HG03175 (cell line): ENCODE data around the gene AFF3.
"Not testable (repeated sequence)": the region's sequence is repeated elsewhere in the genome, so short reads cannot be mapped to it uniquely, and the experiment has no call there.

Experiments
- ATAC-seq: cut with Tn5 transposase; IDR thresholded peaks from one replicate; pipeline ENCODE4 v1.9.1; 2021; ENCODE audit warnings: mild to moderate bottlenecking, moderate library complexity; ENCODE audit not compliant: unreplicated experiment

The AFF3 gene

DNA sequence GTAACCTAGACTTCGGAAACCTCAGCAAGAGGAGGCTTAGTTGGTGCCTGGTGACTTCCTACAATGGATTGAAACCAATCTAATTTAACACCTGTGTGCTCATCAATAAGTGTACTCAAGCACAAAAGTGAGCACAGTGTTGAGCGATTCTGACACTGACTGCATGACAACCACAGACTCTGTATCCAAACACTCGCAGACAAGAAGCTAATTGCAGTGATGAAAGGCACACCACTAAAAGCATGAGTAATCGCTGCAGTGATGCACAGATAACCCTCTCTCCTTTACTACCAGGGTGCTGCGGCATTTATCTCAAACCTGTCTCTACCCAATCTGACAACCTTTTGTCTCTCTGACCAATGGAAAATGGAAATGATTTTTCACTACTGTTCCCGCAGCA lies 168.1 kb downstream of the AFF3 start:
- ATAC-seq = no peak

DNA sequence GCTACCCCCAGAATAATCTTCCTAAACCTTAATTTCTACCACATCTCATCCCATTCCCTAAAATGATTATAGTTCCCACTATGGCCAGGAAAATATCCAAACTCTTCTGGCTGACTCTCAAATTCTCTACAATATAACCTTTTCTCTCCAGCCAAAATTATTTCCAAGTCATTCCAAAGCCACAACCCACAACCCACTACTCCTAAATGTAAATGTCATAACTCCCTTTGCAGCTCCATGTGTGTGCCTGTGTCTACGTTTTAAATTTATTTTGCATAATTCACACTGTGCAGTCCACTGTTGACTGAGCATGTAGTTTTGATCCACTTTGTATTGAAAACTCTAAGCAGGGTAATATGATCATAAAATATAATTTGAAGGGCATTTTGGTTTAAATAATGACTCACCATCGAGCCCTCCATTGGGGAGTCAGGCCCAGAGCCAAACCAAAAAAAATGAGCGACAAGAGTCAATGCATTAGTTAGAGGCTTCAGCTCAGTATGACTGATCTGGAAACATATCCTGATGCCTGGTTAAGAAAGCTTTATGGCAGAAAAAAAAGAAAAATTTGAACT lies 171.0 kb downstream of the AFF3 start:
- ATAC-seq = no peak

DNA sequence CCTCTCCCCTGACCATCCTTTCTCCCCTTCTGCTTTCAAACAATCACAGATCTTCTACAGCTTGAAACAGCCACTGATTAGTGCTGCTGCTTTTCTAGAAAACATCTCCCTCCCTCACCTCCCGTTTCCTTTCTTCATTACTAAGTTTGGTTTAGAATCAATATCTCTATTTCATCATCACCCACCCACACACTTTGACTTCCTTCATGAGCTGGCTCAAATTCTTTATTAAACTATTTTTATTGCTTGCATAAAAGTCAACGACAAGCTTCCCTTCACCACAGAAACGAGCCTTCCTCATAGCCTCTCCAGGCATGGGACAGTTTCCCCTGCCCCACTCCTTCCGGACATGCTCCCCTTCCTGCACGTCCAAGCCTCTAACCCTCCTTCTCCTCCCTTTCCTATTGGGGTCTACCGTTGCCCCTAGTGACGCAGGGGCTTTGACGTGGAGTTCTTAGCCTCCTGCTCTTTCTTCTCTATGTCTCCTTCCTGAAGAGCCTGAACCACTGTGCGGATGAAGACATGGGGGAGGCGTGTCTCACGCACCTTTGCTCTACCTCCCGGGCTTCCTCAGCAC lies 172.0 kb downstream of the AFF3 start:
- no peak for ATAC-seq

DNA sequence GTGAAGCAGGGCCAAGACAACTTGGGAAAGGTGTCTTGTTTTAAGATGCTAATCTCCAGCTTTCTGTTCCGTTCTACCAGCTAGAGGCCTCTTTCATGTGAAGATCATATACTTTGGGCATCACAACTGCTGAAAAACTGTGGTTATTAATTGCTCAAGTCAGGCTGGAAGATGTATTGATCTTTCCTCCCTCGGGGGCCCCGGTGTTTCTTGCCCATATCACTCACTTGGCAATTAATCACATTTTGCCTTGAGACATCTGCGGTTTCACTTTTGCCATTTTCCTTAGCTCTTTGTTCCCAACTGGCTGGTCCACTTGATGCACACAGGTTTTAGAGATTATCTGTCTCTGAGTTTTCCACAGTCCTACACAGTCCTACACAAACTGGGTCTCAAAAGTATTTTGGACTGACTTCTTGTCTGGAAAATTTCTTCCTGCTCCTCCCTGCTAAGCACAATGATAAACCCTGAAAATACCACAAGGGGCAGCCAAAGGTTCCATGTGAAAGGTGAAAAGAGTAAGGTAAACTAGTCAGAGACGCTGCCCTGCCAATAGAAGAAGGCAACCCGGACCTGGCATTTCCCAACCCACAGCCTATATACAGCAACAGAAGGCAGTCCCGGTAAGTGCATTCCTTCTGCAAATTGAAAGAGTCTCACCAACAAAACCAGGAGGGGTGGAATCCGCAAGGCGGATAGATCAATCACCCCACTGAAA lies 181.0 kb downstream of the AFF3 start:
- ATAC-seq = no peak

DNA sequence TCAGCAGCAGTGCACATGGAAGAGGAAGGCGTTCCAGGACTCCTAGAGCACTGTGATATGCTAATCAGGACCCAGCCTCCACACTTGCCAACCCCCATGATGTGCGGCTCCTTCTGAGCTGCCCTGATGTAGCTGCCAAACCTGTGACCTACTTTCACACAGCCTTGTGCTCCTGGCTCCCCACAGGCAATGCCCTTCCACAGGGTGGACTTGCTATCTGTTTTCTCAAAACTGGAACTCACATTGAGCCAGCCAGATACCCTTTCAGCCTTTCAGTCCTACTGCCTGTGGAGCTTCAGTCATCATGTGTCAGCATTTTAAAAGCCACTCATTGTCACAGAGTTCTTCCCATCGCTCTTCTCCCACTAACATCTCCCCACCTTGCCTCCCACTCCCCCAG lies 181.6 kb downstream of the AFF3 start:
- no peak for ATAC-seq

DNA sequence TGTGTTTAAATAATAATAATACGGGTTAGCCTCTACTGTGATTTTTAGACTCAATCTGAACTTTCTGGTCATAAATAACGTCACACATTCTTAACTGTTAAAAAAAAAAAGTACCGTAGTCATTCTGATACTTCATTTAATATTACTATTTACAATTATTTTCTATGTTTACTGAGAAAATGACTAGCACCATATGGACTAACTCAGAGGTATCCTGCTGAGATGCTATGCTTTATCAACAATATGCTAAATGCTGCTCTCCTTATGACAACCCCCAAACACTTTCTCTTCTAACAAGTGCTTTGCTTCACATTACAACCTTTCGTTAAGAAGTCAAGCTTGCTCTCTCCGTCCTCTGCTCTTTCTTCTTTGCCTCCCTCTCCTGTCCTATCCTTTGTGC lies 182.1 kb downstream of the AFF3 start:
- no peak for ATAC-seq

DNA sequence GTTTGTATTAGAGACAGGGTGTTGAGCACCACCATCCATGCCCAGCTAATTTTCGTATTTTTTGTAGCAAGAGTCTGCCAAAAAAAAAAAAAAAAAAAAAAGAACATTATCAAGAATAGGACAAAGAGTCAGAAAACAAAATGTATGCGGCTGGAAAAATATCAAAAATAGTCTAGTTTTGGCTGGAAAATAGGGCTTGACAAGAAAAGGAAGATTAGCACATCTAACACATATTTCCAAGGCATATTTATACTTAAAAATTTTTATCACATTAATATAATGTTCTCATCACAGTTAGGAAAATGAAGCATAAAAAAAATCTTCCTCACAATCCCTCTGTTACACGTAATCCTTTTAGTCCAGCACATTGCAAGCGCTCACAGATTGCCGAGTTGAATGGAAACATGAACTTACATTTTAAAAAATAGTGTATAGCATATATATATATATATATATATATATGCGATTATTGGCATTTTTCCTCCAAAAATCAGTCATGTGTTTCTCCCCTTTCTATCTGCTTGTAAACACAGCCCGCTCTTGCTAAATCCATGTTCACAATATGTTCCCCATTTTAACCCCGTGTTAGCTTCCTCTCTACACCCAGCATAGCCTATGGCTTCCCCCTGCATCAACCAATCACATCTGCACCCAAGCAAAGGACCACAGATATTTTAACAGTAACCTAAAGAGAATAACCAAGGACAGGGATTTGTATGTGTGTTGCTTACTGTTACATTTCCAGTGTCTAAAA lies 183.0 kb downstream of the AFF3 start:
- ATAC-seq = no peak

DNA sequence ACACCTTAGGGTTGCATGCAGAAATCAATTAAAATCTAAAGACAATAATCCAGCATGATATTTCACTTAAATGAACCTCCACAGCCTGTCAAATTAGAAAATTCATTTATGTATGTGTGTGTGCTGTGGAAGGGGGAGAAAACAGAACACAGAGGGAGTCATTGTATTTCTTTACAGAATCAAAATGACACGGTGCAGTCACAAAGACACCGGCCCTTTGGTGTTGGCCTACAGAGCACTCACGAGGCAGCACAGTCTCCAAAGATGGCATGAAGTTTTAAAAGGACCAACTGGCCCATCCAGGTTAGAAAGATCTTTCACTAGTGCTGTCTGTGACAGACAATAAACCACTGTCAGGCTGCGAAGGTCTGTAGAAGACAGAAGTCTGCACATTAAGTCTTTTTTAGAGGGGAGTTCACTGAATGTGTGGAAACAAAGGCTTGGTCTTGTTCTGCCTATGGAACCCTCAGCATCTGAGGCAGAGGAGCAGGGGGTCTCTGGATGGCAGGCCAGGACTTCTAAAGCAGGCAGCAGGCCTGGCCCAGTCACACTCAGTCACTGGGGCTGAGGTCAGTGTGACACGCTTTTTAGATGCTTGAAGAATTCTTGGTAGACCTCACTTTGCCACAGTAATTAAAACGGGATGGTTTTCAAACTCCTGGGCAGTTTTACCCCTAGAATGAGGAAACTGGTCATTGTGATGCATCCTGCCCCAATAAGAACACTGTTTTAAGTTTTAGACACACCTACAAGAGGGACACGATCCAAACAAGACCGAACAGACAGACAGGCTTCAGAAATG lies 184.9 kb downstream of the AFF3 start:
- no peak for ATAC-seq

DNA sequence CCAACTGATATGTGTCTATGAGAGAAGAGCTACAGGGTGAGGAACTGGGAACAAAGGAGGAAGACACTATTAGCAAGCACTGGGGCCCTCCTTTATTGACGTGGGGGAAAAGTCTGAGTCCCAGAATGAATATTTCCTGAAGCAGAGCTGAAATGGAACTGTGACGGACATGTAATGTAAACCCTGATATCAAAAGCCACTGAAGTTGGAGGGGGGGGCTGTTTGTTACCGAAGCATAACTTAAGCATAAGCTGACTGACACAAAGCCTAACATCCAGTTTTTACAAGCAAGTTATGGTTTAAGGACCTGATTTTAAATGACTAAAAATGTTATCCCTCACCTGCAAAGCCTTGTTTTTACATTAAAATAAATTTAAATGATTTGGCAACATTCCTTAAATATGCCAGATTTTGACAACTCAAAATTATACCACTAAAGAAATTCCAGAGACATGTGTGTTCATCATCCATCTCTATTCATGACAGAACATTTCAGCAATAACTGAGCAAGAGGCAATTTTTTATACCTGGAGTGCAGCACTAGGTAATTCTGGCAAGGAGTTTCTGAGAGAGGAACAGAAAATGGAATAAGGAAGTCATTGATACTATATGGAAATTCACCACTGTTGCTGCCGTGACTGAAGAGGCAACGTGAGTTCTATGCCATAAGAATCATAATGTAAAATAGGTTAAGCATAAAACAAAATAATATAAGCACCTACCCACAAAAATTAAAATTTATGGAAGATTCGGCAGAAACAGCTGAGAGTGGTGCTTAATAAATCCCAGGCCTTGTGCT lies 186.0 kb downstream of the AFF3 start:
- no peak for ATAC-seq

DNA sequence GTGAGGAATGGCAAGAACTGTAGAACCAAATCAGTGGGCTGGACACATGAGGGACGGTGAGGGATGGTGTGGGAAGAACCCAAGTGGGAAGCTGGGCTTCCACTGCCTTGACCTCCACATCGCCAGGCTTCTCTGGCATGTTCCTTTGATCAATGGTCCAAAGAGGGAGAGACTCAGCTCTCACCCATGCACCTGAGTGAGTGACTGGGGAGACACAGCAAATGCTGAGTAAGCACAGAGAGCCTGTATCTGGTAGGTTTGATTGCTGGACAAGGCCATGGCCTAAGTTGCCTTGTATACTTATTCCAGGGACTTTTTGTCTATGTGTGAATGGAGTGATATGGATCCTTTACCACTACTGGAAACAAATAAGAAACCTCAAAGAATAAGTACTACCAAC lies 188.6 kb downstream of the AFF3 start:
- no peak for ATAC-seq

DNA sequence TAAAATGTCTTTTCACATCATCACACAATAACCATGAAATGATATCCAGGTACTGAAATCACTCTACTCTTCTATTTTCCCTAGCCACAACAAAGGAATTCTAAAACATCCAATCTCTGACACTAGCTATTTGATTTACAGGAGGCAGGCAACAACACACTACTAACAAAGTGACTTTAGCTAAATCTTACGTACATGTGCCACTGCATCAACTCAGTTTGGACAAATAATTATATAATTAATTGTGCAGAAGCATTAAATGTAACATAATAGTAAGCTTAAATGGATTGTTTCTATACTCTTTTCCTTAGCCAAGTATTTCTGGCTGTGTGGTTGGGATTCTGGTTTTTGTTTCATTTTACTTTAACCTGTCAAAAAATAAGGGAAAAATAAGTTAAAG lies 192.4 kb downstream of the AFF3 start:
- no peak for ATAC-seq

DNA sequence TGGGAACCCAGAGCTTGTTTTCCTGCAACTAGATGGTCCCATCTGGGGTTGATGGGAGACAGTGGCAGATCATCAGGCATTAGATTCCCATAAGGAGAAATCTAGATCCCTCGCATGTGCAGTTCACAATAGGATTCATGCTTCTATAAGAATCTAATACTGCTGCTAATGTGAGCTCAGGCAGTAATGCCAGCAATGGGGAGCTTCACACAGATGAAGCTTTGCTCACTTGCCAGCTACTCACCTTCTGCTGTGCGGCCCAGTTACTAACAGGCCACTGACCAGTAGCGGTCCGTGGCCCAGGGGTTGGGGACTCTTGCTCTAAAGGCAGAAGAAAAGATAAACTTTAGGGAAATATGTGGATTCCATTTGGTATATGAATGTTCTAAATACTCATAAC lies 192.9 kb downstream of the AFF3 start:
- ATAC-seq = no peak

DNA sequence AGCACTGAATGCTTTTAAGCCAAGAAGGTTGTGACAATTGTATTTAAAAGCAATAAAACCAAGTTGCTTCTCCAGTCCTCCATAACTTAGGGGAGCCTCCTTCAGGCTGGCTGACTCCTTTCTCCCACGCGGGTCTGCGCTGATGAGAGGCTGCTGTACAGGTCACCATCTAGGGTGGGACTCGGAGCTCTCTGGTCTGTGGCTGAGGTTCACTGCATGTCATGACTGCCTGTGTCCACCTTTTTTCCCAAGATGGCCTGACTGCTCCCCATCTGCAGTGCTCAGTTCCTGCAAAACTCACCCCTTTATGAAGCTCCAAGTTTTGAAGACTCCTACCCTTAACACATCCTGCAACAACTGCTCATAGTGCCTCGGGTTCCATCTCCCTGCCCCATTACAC lies 194.4 kb downstream of the AFF3 start:
- no peak for ATAC-seq

DNA sequence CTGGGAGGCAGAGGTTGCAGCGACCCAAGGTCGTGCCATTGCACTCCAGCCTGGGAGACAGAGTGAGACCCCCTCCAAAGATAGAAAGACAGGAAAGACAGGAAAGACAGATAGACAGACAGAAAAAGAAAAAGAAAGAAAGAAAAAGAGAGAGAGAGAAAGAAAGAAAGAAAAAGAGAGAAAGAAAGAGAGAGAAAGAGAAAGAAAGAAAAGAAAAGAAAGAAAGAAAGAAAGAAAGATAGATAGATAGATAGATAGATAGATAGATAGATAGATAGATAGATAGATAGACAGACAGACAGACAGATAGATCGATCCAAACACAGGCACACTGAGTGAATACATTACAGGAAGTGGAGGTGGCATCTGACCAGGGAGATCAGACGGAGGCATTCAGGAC lies 195.0 kb downstream of the AFF3 start:
- ATAC-seq = not testable (repeated sequence)

DNA sequence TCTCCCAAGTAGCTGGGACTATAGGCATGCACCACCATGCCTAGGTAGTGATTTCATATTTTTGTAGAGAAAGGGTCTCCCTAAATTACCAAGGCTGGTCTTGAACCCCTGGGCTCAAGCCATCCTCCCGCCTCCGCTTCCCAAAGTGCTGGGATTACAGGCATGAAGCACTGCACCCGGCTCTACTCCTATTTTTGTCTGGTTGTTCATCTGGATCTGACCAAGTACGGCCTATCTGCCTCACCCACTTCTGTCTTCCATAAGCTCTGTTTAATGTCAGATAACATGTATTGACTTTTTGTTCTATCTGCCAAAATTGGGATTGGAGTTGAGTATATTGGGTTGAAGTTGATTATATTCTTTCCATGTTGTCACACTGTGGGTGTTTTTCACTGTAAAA lies 198.4 kb downstream of the AFF3 start:
- ATAC-seq = no peak

DNA sequence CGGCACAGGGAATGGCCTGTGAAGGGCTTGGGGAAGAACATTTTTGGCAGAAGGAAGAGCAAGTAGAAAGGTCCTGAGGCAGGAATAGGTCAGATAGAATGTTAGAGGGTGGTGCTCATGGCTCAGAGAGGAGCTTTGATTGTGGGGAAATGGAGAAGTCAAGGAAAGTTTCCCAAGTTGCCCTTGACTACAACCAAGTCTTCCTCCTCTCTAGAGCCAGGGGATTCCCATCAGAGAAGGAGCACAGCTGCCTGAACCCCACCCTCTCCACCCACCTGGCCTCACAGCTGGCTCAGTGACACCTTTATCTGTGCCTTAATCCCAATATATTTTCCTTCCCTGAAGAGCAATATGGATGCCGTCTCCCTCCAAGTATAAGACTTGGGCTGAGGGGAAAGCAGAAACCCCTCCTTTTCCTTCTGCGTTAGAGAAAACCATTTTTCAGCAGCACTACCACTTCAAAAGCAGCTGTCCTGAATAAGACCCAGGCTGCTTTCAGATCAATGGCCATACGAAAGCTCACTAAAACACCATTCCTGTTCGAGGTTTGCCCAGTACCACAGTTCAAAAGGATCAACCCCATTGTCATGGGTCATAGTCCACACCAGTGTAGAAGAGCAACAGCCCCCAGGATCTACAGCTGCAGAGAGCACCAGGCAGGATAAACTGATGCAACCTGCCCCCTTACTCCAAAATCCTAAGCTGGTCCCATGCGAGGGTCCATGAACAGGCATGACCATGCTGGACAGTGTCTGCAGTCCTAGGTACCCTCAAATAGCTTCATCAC lies 199.6 kb downstream of the AFF3 start:
- ATAC-seq = no peak

DNA sequence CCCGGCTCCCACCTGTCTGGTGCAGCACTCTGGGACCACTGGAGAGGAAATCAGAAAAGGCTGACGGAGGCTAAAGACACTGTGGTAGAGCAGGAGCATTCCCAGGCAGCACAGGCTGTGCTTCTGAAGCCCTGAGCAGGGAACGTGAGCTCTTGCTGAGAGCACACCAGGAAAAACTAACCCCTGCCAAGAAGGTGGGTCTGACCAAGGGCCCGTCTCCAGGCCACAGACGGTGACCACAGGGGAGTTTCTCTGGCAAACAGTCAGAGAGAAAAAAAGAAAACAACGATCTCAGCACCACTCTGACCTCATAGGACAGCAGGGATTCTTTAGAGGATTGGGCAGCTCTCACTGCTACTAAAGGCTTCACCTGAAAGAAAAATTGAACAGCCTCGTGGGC lies 201.4 kb downstream of the AFF3 start:
- no peak for ATAC-seq

DNA sequence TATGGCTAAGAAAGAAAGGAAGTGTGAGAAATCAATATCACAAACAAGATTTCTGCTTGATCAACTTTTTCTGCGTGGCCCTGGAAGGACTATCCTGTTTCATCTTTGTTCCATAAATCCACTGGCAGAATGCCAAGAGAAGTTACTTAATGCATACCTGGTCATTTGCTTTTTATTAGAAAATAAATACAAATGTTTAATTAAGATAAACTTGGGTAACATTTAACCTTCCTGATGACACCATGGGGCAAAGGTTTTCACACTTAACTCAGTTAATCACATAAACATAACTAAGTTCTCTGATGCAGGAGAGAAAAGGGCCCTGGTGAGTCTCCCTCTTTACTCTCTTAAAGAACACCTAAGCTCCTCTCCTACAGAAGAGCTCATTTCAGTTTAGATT lies 203.3 kb downstream of the AFF3 start:
- ATAC-seq = no peak

DNA sequence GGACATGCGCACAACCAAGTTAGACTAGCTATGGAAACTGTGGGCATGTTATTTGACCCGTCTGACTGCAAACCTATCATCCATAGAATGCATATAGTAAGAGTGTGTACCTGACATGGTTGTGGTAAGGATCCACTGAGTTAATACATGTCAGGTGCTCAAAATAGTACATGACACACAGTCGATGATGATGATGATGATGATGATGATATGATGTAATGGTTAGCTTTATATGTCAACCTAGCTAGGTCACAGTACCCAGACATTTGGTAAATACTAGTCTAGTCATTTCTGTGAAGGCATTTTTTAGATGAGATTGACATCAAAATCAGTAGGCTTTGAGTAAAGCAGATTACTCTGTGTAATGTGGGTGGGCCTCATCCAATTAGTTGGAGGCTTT lies 204.1 kb downstream of the AFF3 start:
- no peak for ATAC-seq

DNA sequence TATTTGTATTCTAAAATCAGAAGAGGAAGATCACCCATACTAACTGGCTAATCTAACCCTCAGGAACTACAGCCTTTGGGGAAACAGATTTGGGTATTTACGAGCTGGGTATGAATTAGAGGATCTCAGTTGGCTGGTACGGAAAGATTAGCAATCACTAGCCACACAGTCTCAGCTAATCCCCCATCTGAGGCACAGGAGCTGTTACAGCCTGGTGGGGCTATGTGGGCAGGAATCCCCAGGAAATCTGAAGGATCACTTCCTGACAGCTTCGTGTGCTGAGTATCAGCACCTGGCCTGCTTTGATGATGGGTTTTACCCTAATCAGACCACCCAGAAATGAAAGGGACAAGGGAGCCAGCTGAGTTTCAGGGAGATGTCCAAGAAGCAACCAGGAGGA lies 206.3 kb downstream of the AFF3 start:
- ATAC-seq = no peak
